HG02885 (cell line): ENCODE measurements around the gene CCDC148.
"Not testable (repeated sequence)": the region's sequence is repeated elsewhere in the genome, so short reads cannot be mapped to it uniquely, and the experiment has no call there.

Source experiments
- ATAC-seq: cut with Tn5 transposase; IDR thresholded peaks from one replicate; pipeline ENCODE4 v1.9.1; 2021; ENCODE audit warnings: mild to moderate bottlenecking; ENCODE audit not compliant: unreplicated experiment, poor library complexity

The CCDC148 gene

GRCh38 chr2:158312981-158313380, 143.6 kb downstream of the CCDC148 start:
- no peak for ATAC-seq

GRCh38 chr2:158310407-158310806, 146.1 kb downstream of the CCDC148 start:
- not testable (repeated sequence) for ATAC-seq

GRCh38 chr2:158305501-158305900, 151.1 kb downstream of the CCDC148 start:
- ATAC-seq, result no peak

- ATAC-seq, result no peak
Measured at GRCh38 chr2:158300394-158300793, 156.2 kb downstream of the CCDC148 start.

GRCh38 chr2:158297606-158298005, 158.9 kb downstream of the CCDC148 start:
- no peak for ATAC-seq

GRCh38 chr2:158297120-158297519, 159.4 kb downstream of the CCDC148 start:
- no peak for ATAC-seq

- ATAC-seq, result no peak
Measured at GRCh38 chr2:158293722-158294121, 162.8 kb downstream of the CCDC148 start.

- no peak for ATAC-seq
Measured at GRCh38 chr2:158291544-158292180, 164.9 kb downstream of the CCDC148 start.

- no peak for ATAC-seq
Measured at GRCh38 chr2:158290225-158290624, 166.3 kb downstream of the CCDC148 start.

- no peak for ATAC-seq
Measured at GRCh38 chr2:158276619-158277471, 179.7 kb downstream of the CCDC148 start.

GRCh38 chr2:158273791-158274190, 182.8 kb downstream of the CCDC148 start:
- no peak for ATAC-seq

GRCh38 chr2:158270536-158270935, 186.0 kb downstream of the CCDC148 start:
- no peak for ATAC-seq

- ATAC-seq, result no peak
Measured at GRCh38 chr2:158269143-158269542, 187.4 kb downstream of the CCDC148 start.

- ATAC-seq, result no peak
Measured at GRCh38 chr2:158266111-158266510, 190.4 kb downstream of the CCDC148 start.

- ATAC-seq, result no peak
Measured at GRCh38 chr2:158255257-158255656, 201.3 kb downstream of the CCDC148 start.

- ATAC-seq, result no peak
Measured at GRCh38 chr2:158253170-158253569, 203.4 kb downstream of the CCDC148 start.

- no peak for ATAC-seq
Measured at GRCh38 chr2:158251356-158251755, 205.2 kb downstream of the CCDC148 start.

GRCh38 chr2:158243392-158243791, 213.2 kb downstream of the CCDC148 start:
- no peak for ATAC-seq

- no peak for ATAC-seq
Measured at GRCh38 chr2:158242280-158242679, 214.3 kb downstream of the CCDC148 start.

- ATAC-seq, result no peak
Measured at GRCh38 chr2:158240975-158241374, 215.6 kb downstream of the CCDC148 start.

GRCh38 chr2:158239271-158239670, 217.3 kb downstream of the CCDC148 start:
- no peak for ATAC-seq

GRCh38 chr2:158234497-158234896, 222.1 kb downstream of the CCDC148 start:
- no peak for ATAC-seq
